LNCAP (cell line): ENCODE measurements around the gene SH3BP4.

Source experiments
- CTCF ChIP-seq: fragments of 450-650 bp; IDR thresholded peaks from 2 replicates; pipeline ENCODE4 v1.5.1; 2017; ENCODE audit warnings: mild to moderate bottlenecking

The SH3BP4 gene

DNA sequence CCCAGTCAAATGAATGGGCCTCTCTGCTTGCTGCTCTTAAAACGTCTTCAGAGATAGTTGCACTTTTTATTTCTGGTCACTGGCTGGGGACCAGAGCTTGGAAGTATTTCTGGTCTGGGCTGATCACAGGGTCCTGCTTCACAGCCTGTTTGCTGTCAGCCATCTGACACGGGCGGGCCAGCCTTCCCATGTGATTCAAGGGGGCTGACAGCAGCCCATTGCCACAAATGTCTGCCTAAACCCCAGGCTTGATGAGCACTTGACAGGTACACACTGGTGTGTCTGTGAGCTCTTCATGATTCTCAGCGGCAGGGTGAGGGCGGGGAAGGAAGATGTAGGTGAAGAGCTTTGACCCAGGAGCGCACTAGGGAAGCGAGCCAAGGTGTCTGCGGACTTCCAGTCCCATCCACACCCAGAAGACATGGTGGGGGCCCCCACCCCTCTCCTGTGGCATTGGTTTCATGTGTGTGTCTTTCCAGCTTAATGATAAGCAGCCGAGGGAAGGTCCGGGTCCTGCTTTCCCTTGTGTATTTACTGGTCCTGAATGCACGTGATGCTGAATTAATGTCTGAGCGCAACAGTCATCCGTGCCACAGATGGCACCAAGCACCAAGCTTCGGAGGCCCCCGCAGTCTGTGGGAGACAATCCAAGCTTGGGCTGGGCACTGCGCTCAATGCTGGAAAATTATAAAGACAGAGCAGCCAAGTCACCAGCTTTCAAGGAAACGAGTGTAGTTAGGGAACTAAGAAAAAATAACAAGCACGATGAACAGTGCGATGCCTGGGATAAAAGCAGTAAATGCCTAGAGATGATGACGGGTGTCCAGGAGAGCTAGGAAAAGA is 73.3 kb downstream of the SH3BP4 start:
- no peak for TF ChIP-seq CTCF

DNA sequence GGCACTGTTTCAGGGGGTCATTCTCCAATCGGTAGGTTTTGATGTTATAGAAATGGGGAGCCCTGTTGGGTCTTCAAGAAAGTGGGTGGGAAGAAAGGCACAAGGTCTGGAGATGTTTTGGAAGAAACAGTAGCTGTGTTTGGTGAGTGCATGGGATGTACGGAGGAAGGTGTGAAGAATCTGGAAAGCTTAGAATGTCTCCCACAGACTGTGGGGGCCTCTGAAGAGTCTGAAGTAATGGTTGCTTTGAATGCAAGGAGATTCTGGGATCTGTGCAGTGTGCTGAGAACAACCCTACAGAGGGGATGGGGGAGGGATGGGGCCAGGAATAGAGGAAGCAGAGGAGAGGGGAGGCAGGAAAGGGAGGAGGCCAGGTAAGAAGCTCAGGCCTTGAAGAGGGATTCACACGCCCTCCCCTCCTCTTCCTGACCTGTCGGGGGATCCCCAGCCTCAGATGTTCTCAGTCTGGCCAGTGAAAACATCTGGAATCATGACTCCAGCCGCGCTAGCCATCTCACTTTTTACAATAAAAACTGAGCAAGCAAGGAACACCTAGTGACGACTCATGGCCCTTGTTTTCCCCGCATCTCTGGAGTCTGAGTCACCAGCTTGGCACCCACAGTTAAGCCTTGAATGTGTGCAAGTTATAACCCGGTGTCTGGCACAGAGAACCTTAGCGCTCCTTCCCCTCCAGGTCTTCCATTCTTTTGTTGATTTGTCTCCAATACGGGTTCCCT is 74.2 kb downstream of the SH3BP4 start:
- no peak for TF ChIP-seq CTCF

GRCh38 chr2:235026649-235027557 is 75.1 kb downstream of the SH3BP4 start:
- no peak for TF ChIP-seq CTCF

GRCh38 chr2:235027558-235028214 is 75.9 kb downstream of the SH3BP4 start:
- no peak for TF ChIP-seq CTCF

DNA sequence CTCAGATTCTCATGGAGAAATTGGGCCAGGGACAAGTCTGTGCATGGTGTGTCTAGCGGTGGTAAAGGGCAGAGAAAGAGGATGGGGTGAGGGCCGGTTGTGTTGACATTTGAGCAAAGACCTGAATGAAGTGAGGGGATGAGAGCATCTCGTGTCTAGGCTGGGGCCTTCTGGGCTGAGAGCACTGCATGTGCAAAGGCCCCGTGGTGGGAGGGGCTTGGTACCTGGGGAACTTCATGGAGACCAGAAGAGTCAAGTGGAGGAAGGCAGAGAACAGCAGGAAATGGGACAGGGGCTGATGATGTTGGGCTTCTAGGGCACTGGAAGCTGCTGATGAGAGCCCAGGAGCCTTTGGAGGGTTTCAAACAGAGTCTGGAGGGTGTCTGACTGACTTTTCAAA is 76.8 kb downstream of the SH3BP4 start:
- no peak for TF ChIP-seq CTCF

GRCh38 chr2:235029054-235029453 is 77.2 kb downstream of the SH3BP4 start:
- no peak for TF ChIP-seq CTCF

- TF ChIP-seq CTCF, result no peak
Observed at GRCh38 chr2:235030126-235030525, 78.3 kb downstream of the SH3BP4 start.
